Neuronal stem cell (in vitro differentiated cells): Measurements from ENCODE around the gene MTHFSD.

Experiments used
- DNase-seq: peaks from one replicate; pipeline ENCODE4 v3.0.0-alpha.2; 2013; ENCODE audit warnings: low spot score
- H2AFZ ChIP-seq: one replicate; pipeline ENCODE4 v1.6.1; 2013; ENCODE audit warnings: mild to moderate bottlenecking, low read length, inconsistent platforms
- H2AK5ac ChIP-seq: 2 replicates; pipeline ENCODE4 v1.6.1; 2013; ENCODE audit warnings: low read depth, mild to moderate bottlenecking, inconsistent platforms, low read length, moderate library complexity, mixed read lengths
- H2BK120ac ChIP-seq: 2 replicates; pipeline ENCODE4 v1.6.1; 2013; ENCODE audit warnings: low read depth, mild to moderate bottlenecking, inconsistent platforms, low read length, moderate library complexity, mixed read lengths
- H2BK12ac ChIP-seq: one replicate; pipeline ENCODE4 v1.6.1; 2013; ENCODE audit warnings: low read length, inconsistent platforms
- H2BK15ac ChIP-seq: 2 replicates; pipeline ENCODE4 v1.6.1; 2013; ENCODE audit warnings: mild to moderate bottlenecking, low read length, inconsistent platforms, mixed read lengths
- H2BK5ac ChIP-seq: one replicate; pipeline ENCODE4 v1.6.1; 2013; ENCODE audit warnings: inconsistent platforms, mild to moderate bottlenecking, low read length, moderate library complexity
- H3K14ac ChIP-seq: one replicate; pipeline ENCODE4 v1.6.1; 2013; ENCODE audit warnings: low read length, inconsistent platforms
- H3K18ac ChIP-seq: 2 replicates; pipeline ENCODE4 v1.6.1; 2013; ENCODE audit warnings: low read length, inconsistent platforms
- H3K23ac ChIP-seq: 2 replicates; pipeline ENCODE4 v1.6.1; 2013; ENCODE audit warnings: low read depth, mild to moderate bottlenecking, mixed read lengths, low read length, inconsistent platforms; ENCODE audit not compliant: poor library complexity
- H3K27ac ChIP-seq: replicated peaks from 3 replicates; pipeline ENCODE4 v1.5.1; 2013; ENCODE audit warnings: low read length, inconsistent platforms
- H3K27me3 ChIP-seq, 3 experiments: 2 replicates each; pipeline ENCODE4 v1.6.1; 2013; ENCODE audit warnings: low read length in 3 of 3, mild to moderate bottlenecking in 2 of 3, inconsistent platforms in 1 of 3, low read depth in 1 of 3, mixed read lengths in 1 of 3, moderate library complexity in 1 of 3; ENCODE audit not compliant: control insufficient read depth in 3 of 3, insufficient read depth in 3 of 3
- H3K36me3 ChIP-seq, 2 donors: replicated peaks in 1 of 2; 2 replicates each; pipeline ENCODE4 v1.6.1; 2013; ENCODE audit warnings: low read length in 2 of 2; ENCODE audit not compliant: control insufficient read depth in 2 of 2, insufficient read depth in 2 of 2
- H3K4ac ChIP-seq: 2 replicates; pipeline ENCODE4 v1.6.1; 2013; ENCODE audit warnings: inconsistent platforms, mild to moderate bottlenecking, low read length, moderate library complexity
- H3K4me1 ChIP-seq, 2 donors: 1 replicate in 1 of 2; 2 replicates in 1 of 2; pipeline ENCODE4 v1.6.1; 2013; ENCODE audit warnings: low read length in 2 of 2, low read depth in 1 of 2; ENCODE audit not compliant: control insufficient read depth in 2 of 2, insufficient read depth in 1 of 2
- H3K4me2 ChIP-seq: one replicate; pipeline ENCODE4 v1.6.1; 2013; ENCODE audit warnings: mild to moderate bottlenecking, low read length, inconsistent platforms; ENCODE audit not compliant: insufficient read depth, poor library complexity, severe bottlenecking
- H3K4me3 ChIP-seq, 2 donors: 2 replicates each; pipeline ENCODE4 v1.5.1; 2013; ENCODE audit warnings: low read length in 2 of 2, mild to moderate bottlenecking in 2 of 2, inconsistent platforms in 1 of 2, moderate library complexity in 1 of 2
- H3K79me1 ChIP-seq: one replicate; pipeline ENCODE4 v1.6.1; 2013; ENCODE audit warnings: low read depth, mild to moderate bottlenecking, inconsistent platforms, low read length, moderate library complexity
- H3K9ac ChIP-seq: one replicate; pipeline ENCODE4 v1.6.1; 2013; ENCODE audit warnings: mild to moderate bottlenecking, low read depth, low read length, inconsistent platforms; ENCODE audit not compliant: poor library complexity
- H3K9me3 ChIP-seq, 2 donors: replicated peaks in 1 of 2; 2 replicates each; pipeline versions ENCODE3 to v1.6.1; 2013; ENCODE audit warnings: low read length in 2 of 2, mild to moderate bottlenecking in 2 of 2, inconsistent platforms in 1 of 2, low read depth in 1 of 2, mixed read lengths in 1 of 2, moderate library complexity in 1 of 2; ENCODE audit not compliant: control insufficient read depth in 2 of 2, insufficient read depth in 1 of 2
- H4K8ac ChIP-seq: one replicate; pipeline ENCODE4 v1.6.1; 2013; ENCODE audit warnings: low read depth, mild to moderate bottlenecking, inconsistent platforms, low read length, moderate library complexity
- H4K91ac ChIP-seq: one replicate; pipeline ENCODE4 v1.6.1; 2013; ENCODE audit warnings: low read length, low read depth, mild to moderate bottlenecking, inconsistent platforms; ENCODE audit not compliant: poor library complexity
- WGBS, 2 donors: extraction: QIAGEN DNeasy Blood & Tissue Kit; methylation state at CpG; one replicate each; pipeline ENCODE4 v1.1.7; 2013; ENCODE audit warnings: missing lambda C conversion rate in 2 of 2, mixed read lengths in 1 of 2; ENCODE audit not compliant: insufficient read length in 2 of 2, insufficient replicate concordance in 1 of 2; ENCODE audit errors: extremely low coverage in 2 of 2; 5-methylcytosine and 5-hydroxymethylcytosine counted together

Gene MTHFSD

DNA sequence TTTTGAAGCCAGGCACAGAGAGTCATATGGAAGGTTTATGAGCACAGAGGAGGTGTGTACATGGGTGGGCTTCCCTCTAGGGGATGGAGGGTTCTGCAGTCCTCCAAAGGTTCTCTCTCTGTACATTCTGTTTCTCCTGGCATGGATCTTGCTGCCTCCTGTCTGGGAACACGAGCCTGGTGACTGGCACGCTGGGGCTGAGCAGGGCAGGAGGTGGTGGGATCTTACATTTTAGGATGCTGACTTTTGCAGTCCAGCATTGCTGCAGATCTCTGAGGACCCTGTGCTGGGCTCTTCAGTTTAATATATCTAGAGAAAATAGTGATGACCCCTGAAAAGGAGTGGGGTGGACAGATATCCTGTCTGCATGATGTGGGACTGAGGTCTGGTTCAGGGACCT, 46.3 kb upstream of the MTHFSD start:
- Histone ChIP-seq H3K27ac (no peak overlapping the region), H3K36me3 (no peaks in the 10 kb centered on the region), H2AFZ (no peak overlapping the region), H2BK15ac (no peak overlapping the region), H2BK12ac (no peak overlapping the region), H3K4me2 (no peak overlapping the region), H2BK5ac (no peak overlapping the region), H3K9me3 (no peaks in the 10 kb centered on the region), H3K4ac (no peak overlapping the region), H3K79me1 (no peaks in the 10 kb centered on the region), H3K23ac (no peak overlapping the region), H2AK5ac (peak overlapping the region; percentile 27), H3K27me3 (peaks cover 0 to 24% (median 0%) of the 10 kb centered on the region in 3 experiments), H4K8ac (no peak overlapping the region), H2BK120ac (no peak overlapping the region), H3K4me1 (no peaks in the 10 kb centered on the region), H3K9ac (no peak overlapping the region), H3K14ac (no peak overlapping the region), H4K91ac (no peak overlapping the region), H3K18ac (peak overlapping the region; percentile 42), H3K4me3 (no peak overlapping the region)
- WGBS, 2 donors = no CpG with 5 or more reads among the region's 2 CpGs
- no peak for DNase-seq

- no peak overlapping the region for H2BK12ac ChIP-seq
- no peak overlapping the region for H3K4me2 ChIP-seq
- H3K18ac ChIP-seq = no peak overlapping the region
- no peak overlapping the region for H3K4me3 ChIP-seq
- no peak overlapping the region for H2AFZ ChIP-seq
- DNase-seq = no peak
- no peak overlapping the region for H3K14ac ChIP-seq
- H3K27me3 ChIP-seq = peaks cover 0 to 35% (median 0%) of the 10 kb centered on the region in 3 experiments
- no peak overlapping the region for H2BK5ac ChIP-seq
- H3K9ac ChIP-seq = no peak overlapping the region
- no peak overlapping the region for H2BK15ac ChIP-seq
- no peak overlapping the region for H3K27ac ChIP-seq
- H3K4me1 ChIP-seq = no peaks in the 10 kb centered on the region
- no CpG with 5 or more reads among the region's 22 CpGs for WGBS, 2 donors
- no peak overlapping the region for H2AK5ac ChIP-seq
- no peaks in the 10 kb centered on the region for H3K79me1 ChIP-seq
- no peak overlapping the region for H3K4ac ChIP-seq
- no peak overlapping the region for H3K23ac ChIP-seq
- no peak overlapping the region for H4K91ac ChIP-seq
- H3K9me3 ChIP-seq = no peaks in the 10 kb centered on the region
- H3K36me3 ChIP-seq = no peaks in the 10 kb centered on the region
- no peak overlapping the region for H2BK120ac ChIP-seq
- H4K8ac ChIP-seq = no peak overlapping the region
Observed at GRCh38 chr16:86598607-86599565, 43.9 kb upstream of the MTHFSD start.

GRCh38 chr16:86597880-86598606, 43.0 kb upstream of the MTHFSD start:
- Histone ChIP-seq H4K91ac (no peak overlapping the region), H2BK120ac (no peak overlapping the region), H4K8ac (no peak overlapping the region), H3K9me3 (no peaks in the 10 kb centered on the region), H3K79me1 (no peaks in the 10 kb centered on the region), H3K23ac (no peak overlapping the region), H3K4me3 (no peak overlapping the region), H2AFZ (no peak overlapping the region), H3K27ac (no peak overlapping the region), H2BK5ac (no peak overlapping the region), H2BK12ac (no peak overlapping the region), H2BK15ac (no peak overlapping the region), H3K27me3 (peaks cover 0 to 44% (median 0%) of the 10 kb centered on the region in 3 experiments), H3K4ac (no peak overlapping the region), H2AK5ac (no peak overlapping the region), H3K9ac (no peak overlapping the region), H3K36me3 (no peaks in the 10 kb centered on the region), H3K14ac (no peak overlapping the region), H3K4me2 (no peak overlapping the region), H3K4me1 (no peaks in the 10 kb centered on the region), H3K18ac (no peak overlapping the region)
- no peak for DNase-seq
- WGBS, 2 donors = no CpG with 5 or more reads among the region's 7 CpGs
